ENCODE measurements around the gene MED22.

GRCh38 chr9:133309608-133310007, 38.3 kb downstream of the MED22 start:
- no peak for TF ChIP-seq MAX (IDR thresholded peaks at IDR 0.05)
- no peak for TF ChIP-seq RAD21 (IDR thresholded peaks at IDR 0.05; ENCODE audit: low read depth)
- no peak for TF ChIP-seq YY1 (IDR thresholded peaks at IDR 0.05; ENCODE audit: low read depth)
- no peak for TF ChIP-seq USF1 (IDR thresholded peaks at IDR 0.05)
- TF ChIP-seq CREB1 (IDR thresholded peaks at IDR 0.05; ENCODE audit: low read depth): no peak
- no peak for TF ChIP-seq ZBTB7A (IDR thresholded peaks at IDR 0.05; ENCODE audit: low read depth)
- TF ChIP-seq CEBPB (IDR thresholded peaks at IDR 0.05): no peak
- no peak for TF ChIP-seq REST (IDR thresholded peaks at IDR 0.05; ENCODE audit: low read depth)
- no peak for TF ChIP-seq EP300 (IDR thresholded peaks at IDR 0.05; ENCODE audit: borderline replicate concordance)
- no peak for TF ChIP-seq TEAD4 (IDR thresholded peaks at IDR 0.05)
